HG03439 (cell line): ENCODE results near the gene ZDHHC12.

Experiments
- ATAC-seq: cut with Tn5 transposase; IDR thresholded peaks from one replicate; pipeline ENCODE4 v1.9.1; 2021; ENCODE audit warnings: mild to moderate bottlenecking, moderate library complexity; ENCODE audit not compliant: unreplicated experiment

Gene ZDHHC12

GRCh38 chr9:128688501-128689292, 35.2 kb downstream of the ZDHHC12 start, which contains the start of gene SET:
Gene SET (plus strand): TSS chr9:128689222. CDS start chr9:128689583, 361 bp downstream.
- peak; percentile 72 for ATAC-seq

- no peak for ATAC-seq
These were observed 36.5 kb downstream of the ZDHHC12 start for GRCh38 chr9:128687453-128687852.

- ATAC-seq = no peak
These were observed 38.1 kb downstream of the ZDHHC12 start for GRCh38 chr9:128685636-128686489.

GRCh38 chr9:128684325-128685199, 39.4 kb downstream of the ZDHHC12 start:
- peak; percentile 26 for ATAC-seq

- ATAC-seq = no peak
These were observed 39.9 kb downstream of the ZDHHC12 start for GRCh38 chr9:128684065-128684324.

- ATAC-seq = no peak
These were observed 40.4 kb downstream of the ZDHHC12 start for GRCh38 chr9:128683340-128684064.

- no peak for ATAC-seq
These were observed 46.1 kb downstream of the ZDHHC12 start for GRCh38 chr9:128677794-128678193.

GRCh38 chr9:128675382-128675781, 48.5 kb downstream of the ZDHHC12 start:
- ATAC-seq = no peak
